Fibroblast of mammary gland (primary cell): ENCODE results near the gene CACNA2D2.

Experiments used
- DNase-seq: peaks from one replicate; pipeline ENCODE4 v3.0.0-alpha.2; 2010; ENCODE audit warnings: low read depth
- H3K4me3 ChIP-seq: 2 replicates; pipeline ENCODE4 v1.5.1; 2011; ENCODE audit warnings: low read depth, mild to moderate bottlenecking, low read length, moderate library complexity; ENCODE audit not compliant: control insufficient read depth
- CTCF ChIP-seq: conservative IDR thresholded peaks from 2 replicates; pipeline ENCODE4 v1.5.1; 2011; ENCODE audit warnings: low read depth, low read length, inconsistent platforms; ENCODE audit not compliant: control insufficient read depth, insufficient read depth

The CACNA2D2 gene

GRCh38 chr3:50372349-50372748 is 131.1 kb downstream of the CACNA2D2 start:
- no peak overlapping the region for H3K4me3 ChIP-seq
- no peak for DNase-seq
- TF ChIP-seq CTCF: no peak

GRCh38 chr3:50371133-50371685 is 132.2 kb downstream of the CACNA2D2 start:
- TF ChIP-seq CTCF: no peak
- no peak overlapping the region for H3K4me3 ChIP-seq
- peak; percentile 58 for DNase-seq

- no peak for TF ChIP-seq CTCF
- peak; percentile 20 for DNase-seq
- no peak overlapping the region for H3K4me3 ChIP-seq
Measured at GRCh38 chr3:50370594-50370993, 132.8 kb downstream of the CACNA2D2 start.

- no peak overlapping the region for H3K4me3 ChIP-seq
- DNase-seq: no peak
- no peak for TF ChIP-seq CTCF
Measured at GRCh38 chr3:50369012-50369670, 134.3 kb downstream of the CACNA2D2 start.

- TF ChIP-seq CTCF: no peak
- no peak for DNase-seq
- no peak overlapping the region for H3K4me3 ChIP-seq
Measured at GRCh38 chr3:50365842-50366220, 137.6 kb downstream of the CACNA2D2 start.

GRCh38 chr3:50365080-50365841 is 138.2 kb downstream of the CACNA2D2 start:
- no peak for TF ChIP-seq CTCF
- H3K4me3 ChIP-seq: peak overlapping the region; percentile 44
- peak; percentile 39 for DNase-seq
